Activated effector memory CD4-positive, alpha-beta T cell treated with anti-CD3 and anti-CD28 coated beads, Interleukin-2, amount 50 U/mL, for 16 hours (primary cell): Measurements from ENCODE around the gene PREX1.

ENCODE experiments used
- DNase-seq: peaks from one replicate; pipeline ENCODE4 v3.0.0-alpha.2; 2020

PREX1 gene

GRCh38 chr20:48729538-48729937, 98.3 kb downstream of the PREX1 start:
- no peak for DNase-seq

DNA sequence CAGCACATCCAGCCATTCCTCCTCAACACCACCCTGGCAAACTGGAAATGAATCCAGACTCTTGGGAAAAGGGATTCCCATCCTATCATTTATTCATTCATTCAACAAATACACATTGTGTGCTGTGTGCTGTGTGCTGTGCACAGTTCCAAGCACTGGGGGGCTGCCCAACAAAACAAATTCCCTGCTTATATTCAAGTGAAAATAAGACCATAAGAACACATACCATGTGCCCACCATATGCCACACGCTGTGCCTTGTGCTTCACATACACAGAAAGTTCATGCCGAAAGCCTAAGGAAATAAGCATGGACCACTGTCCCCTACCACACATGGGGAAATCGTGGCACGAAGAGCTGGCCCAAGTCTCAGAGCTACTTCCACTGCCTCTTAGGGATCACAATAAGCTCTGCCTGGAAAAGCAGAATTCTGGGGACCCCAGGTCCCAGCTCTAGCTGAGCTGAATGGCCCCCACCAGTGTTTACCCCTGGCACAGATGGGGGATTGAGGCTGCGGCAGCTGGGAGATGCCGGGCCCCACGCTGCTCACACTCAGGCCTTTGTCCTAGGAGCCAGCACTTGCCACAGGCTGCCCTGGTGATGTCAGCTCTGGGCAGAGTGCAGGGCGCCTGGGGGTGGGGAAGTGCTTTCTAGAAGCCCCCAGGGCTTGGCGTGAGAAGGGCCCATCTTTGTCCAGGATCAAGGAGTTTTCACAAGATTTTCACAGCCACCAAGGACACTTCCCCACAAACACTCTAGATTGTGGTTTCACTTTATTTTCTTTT, 99.6 kb downstream of the PREX1 start:
- no peak for DNase-seq

- DNase-seq: no peak
Measured at GRCh38 chr20:48727226-48727625, 100.6 kb downstream of the PREX1 start.

GRCh38 chr20:48725555-48725991, 102.2 kb downstream of the PREX1 start:
- no peak for DNase-seq

DNA sequence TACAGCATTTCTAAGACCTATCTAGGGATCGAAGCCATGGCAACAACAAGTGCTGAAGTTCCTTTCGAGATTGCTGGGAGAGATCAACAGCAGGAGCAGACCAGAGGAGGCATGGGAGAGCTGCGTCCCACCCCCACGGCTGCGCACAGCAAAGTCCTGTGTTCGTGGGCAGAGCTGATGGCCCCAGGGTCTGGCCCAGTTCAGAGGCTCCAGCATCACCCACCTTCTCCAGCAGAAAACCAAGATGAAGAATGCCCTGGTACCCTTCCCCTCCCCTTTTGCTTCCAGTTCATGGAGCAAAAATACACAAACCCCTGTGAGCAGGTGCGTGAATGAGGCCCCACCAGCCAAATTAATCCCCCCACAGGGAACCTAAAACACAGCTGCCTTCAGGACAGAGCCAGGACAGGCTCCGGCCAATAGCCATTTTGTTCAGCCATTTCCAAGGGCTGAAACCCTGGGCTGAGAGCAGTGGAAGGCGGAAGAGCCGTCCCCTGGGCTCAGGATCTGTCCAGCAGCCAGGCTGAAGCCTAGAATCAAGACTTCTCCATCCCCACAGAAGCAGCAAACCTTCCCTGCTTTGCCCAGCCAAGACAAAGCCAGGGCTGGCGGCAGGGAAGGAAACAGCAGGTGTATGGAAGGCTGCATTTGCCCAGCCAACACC, 102.8 kb downstream of the PREX1 start:
- no peak for DNase-seq

DNA sequence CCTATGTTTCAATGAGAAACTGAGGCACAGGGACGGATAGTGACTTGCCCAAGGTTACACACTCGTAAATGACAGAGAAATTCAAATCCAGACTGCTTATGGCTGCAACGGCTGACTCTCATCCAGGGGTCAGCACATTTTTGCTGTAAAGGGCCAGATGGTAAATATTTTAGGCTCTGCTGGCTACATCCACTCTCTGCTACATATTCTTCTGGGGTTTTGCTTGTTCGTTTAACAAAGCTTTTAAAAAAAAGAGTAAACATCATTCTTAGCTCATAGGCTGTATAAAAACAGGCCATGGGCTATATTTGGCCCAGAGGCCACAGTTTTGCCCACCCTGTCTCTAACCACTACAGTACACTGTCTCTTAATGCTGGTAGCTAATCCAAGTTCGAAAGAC, 103.4 kb downstream of the PREX1 start:
- no peak for DNase-seq

GRCh38 chr20:48723308-48724264, 104.2 kb downstream of the PREX1 start:
- DNase-seq: no peak

DNA sequence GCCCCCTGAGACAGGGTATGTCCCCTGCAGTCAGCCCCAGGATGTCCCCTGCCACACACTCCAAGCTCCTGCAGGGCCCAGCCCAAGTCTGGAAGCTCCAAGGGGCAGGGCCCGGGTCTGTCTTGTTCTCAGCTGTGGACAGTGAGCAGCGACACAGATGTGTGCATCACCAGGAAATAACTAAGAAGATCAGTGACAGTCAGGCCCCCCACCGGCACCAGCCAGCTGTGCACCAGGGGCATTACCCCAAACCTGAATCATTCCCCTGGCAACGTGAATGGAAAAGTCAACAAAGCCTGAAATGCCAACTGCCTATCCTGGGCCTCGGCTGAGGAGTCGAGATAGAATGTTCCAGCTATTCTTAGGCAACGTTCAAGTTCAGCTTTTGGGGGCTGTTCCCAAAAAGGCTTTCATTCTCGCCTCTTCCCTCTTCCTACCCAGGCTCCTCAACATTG, 105.0 kb downstream of the PREX1 start:
- no peak for DNase-seq

DNA sequence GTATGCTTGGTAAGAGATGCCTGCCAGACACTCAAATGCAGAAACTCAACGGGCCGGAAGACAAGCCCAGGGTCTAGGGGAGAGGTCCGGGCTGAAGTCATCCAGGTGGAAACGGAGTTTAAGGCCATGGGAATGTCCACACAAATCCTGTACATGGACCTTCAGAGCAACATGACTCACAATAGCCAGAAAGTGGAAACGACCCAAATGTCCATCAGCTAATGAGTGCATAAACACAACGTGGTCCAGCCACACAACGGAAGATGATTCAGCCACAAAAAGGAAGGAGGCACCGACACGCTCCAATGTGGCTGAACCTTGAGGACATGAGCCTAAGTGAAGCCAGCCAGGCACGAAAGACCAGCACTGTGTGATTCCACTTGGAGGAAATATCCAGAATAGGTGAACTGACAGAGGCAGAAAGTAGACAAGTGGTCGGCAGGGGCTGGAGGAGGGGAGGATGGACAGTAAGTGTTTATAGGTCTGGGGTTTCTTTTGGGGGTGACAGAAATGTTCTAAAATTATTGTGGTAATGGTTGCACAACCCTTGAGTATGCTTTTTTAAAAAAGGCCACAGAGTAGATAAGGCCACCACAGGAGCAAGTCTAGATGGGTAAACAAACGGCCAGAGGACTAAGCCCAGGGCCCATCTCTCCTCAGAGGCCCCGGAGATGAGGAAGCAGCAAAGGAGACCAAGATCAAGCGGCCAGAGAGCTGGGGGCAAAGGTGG, 105.6 kb downstream of the PREX1 start:
- no peak for DNase-seq

DNA sequence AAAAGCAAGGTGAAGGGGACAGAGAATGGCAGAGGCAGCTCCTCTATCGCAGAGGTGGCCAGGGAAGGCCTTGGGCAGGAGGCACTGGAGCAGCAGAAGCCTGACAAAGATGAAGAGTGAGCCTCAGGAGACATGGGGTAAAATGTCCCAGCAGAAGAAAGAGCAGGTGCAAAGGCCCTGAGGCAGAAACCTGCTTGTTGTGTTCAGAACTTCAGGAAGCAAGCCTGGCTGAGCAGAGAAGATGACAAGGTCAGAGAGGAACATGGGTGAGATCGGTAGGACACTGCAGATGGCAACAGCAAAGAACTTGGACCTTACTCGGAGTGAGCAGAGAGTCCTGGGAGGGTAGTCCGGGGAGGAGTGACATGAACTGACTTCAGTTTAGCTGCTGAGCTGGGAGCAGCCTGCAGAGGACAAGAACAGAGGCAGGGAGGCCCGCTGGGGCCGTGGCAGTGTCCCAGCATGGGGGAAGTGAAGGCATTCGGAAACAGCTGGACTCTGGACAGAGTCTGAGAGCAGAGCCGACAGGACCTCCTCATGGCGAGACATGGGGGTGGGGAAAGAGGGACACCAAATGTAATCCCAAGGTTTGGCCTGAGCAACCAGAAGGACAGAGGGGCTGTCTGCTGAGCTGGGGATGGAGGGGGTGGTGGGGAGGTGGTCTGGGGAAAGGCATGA, 106.3 kb downstream of the PREX1 start:
- no peak for DNase-seq

GRCh38 chr20:48720256-48720985, 107.4 kb downstream of the PREX1 start:
- no peak for DNase-seq

DNA sequence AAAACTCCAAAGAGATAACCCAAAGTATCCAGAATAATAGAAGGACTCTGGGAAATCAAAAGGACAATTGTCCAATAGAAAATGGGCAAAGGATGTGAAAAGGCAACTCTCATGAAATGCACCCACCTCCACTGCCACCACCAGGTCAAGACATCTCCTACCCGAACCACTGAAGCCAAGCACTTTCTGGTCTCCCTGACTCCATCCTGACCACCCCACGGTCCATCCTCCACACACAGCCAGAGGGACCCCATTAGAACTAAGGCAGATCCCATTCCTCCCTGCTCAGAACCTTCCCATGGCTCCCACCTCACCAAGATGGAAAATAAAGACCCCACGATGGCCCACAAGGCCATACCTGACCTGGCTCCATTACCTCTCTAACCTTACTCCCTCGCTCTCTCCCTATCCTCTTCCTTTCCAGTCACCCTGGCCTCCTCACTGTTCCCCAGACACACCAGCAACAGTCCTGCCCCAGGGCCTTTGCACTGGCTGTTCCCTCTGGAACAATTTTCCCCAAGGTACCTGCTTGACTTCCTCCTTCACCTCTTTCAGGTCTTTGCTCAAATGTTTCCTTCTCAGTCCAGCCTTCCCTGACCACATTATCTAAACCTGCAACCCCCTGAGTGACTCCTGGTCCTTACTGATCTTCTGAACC, 108.1 kb downstream of the PREX1 start:
- no peak for DNase-seq

- DNase-seq: peak; percentile 69
Measured at GRCh38 chr20:48718786-48719578, 108.8 kb downstream of the PREX1 start.

- DNase-seq: no peak
Measured at GRCh38 chr20:48717680-48718223, 110.0 kb downstream of the PREX1 start.

DNA sequence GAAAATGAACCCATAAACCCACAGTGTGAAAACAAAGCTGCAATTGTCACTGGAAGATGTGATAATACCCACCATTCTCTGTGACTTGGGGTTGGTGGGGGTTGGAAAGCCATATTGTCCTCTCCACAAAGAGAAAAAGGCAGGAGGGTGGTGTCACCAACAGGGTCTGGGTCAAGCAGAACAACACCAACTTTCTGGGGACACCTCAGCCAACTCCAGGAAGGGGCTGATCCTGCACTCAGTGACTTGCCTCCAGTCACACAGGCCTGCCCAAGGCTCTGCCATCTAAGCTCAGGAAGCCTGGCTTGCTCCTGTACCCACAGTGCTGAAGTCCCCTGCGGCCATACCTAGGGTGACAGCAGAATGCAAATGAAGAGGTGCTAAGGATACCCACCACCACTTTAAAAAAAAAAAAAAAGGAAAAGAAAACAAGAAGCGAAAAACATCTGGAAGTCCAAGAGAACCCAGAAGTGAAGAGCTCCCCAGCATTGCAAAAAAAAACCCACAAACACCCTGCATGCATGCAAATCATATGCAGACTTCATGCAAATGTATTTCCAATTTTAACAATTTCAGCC, 110.6 kb downstream of the PREX1 start:
- no peak for DNase-seq

- no peak for DNase-seq
Measured at GRCh38 chr20:48716541-48716940, 111.3 kb downstream of the PREX1 start.

GRCh38 chr20:48716086-48716485, 111.7 kb downstream of the PREX1 start:
- DNase-seq: peak; percentile 82

DNA sequence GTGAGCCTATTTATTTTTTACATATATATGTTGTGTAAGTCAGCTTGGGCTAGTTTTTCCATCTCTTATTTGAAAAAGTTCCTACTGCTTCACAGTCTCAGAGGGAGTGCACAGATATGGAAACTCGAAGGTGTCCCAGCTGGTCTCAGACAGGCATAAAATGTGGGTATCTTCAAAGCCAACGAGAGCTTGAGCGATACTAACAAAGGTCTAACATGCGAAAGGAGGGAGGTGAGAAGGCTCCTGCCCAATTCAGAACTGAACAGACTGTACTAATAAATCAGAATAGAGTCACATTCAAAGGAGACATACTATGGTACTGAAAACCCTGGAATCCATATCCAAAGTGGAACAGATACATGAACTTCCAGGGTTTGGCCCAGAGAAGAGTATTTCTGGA, 113.0 kb downstream of the PREX1 start:
- DNase-seq: no peak
